ENCODE measurements around the gene FAM163B. TPM values are rescaled to one million over a fixed set of nuclear protein-coding genes. Genes with fewer than 3 reads are reported as not detected.

FAM163B gene
- total and polyA plus RNA-seq, 7 experiments from 2014 or later = not detected

- Mint-ChIP-seq H3K4me1 (peaks cover 2 to 36% (median 32%) of the 10 kb centered on the region in 7 donors), H3K9me3 (no peaks in the 10 kb centered on the region), H3K4me3 (no peak overlapping the region), H3K36me3 (no peaks in the 10 kb centered on the region), H3K27me3 (peaks cover 0 to 39% (median 0%) of the 10 kb centered on the region in 5 donors), H3K27ac (peak overlapping the region in 1 of 9 donors; percentile 8)
- no peaks in the 10 kb centered on the region for H3K9me3 ChIP-seq (ENCODE audit: control insufficient read depth in 2 of 3, low read length in 3 of 3)
- H3K36me3 ChIP-seq (ENCODE audit: control insufficient read depth in 2 of 3, insufficient read depth in 3 of 3, low read length in 3 of 3) = no peaks in the 10 kb centered on the region
- peaks cover 0 to 28% of the 10 kb centered on the region in 2 donors for H3K4me1 ChIP-seq (ENCODE audit: control insufficient read depth in 2 of 2, insufficient read depth in 2 of 2, low read length in 2 of 2)
- H3K4me3 ChIP-seq (ENCODE audit: low read length) = no peak overlapping the region
- H3K27me3 ChIP-seq (ENCODE audit: control insufficient read depth in 2 of 2, insufficient read depth in 2 of 2, low read length in 2 of 2) = no peaks in the 10 kb centered on the region
- intact Hi-C loops (cut with micrococcal nuclease) = no loop called here
- POLR2A ChIA-PET = interaction anchor here (1.4 to 1.6 kb wide), 2 partner anchors 30 to 48 kb away, joined by 3 to 5 read pairs; no protein-coding TSS in a partner anchor
- no peak for DNase-seq
- CTCF ChIA-PET = interaction anchor here (1.5 kb wide), 1 partner anchor 63 kb away, joined by 5 read pairs; no protein-coding TSS in a partner anchor
- ATAC-seq = no peak
- no peak overlapping the region for H3K27ac ChIP-seq (ENCODE audit: low read depth, low read length)
Measured at GRCh38 chr9:133653638-133654037, 44.4 kb upstream of the FAM163B start.

- intact Hi-C loops (cut with micrococcal nuclease) = no loop called here
- H3K36me3 Mint-ChIP-seq = no peaks in the 10 kb centered on the region
- ATAC-seq (no peak), DNase-seq (no peak)
- no peaks in the 10 kb centered on the region for H3K27me3 ChIP-seq (ENCODE audit: control insufficient read depth in 2 of 2, insufficient read depth in 2 of 2, low read length in 2 of 2)
- ChIA-PET POLR2A (no interaction called here), CTCF (interaction anchor here (0.7 kb wide), 1 partner anchor 47 kb away, joined by 3 read pairs; no protein-coding TSS in a partner anchor)
- H3K27me3 Mint-ChIP-seq = peaks cover 0 to 12% (median 0%) of the 10 kb centered on the region in 5 donors
- H3K9me3 Mint-ChIP-seq = no peaks in the 10 kb centered on the region
- no peaks in the 10 kb centered on the region for H3K4me1 ChIP-seq (ENCODE audit: control insufficient read depth in 2 of 2, insufficient read depth in 2 of 2, low read length in 2 of 2)
- no peaks in the 10 kb centered on the region for H3K9me3 ChIP-seq (ENCODE audit: control insufficient read depth in 2 of 3, low read length in 3 of 3)
- H3K36me3 ChIP-seq (ENCODE audit: control insufficient read depth in 2 of 3, insufficient read depth in 3 of 3, low read length in 3 of 3) = no peaks in the 10 kb centered on the region
- H3K4me3 ChIP-seq (ENCODE audit: low read length) = no peak overlapping the region
- peak overlapping the region in 1 of 9 donors; percentile 56 for H3K27ac Mint-ChIP-seq
- H3K27ac ChIP-seq (ENCODE audit: low read depth, low read length) = no peak overlapping the region
- H3K4me1 Mint-ChIP-seq = peaks cover 0 to 17% (median 9%) of the 10 kb centered on the region in 7 donors
- H3K4me3 Mint-ChIP-seq = no peak overlapping the region
Measured at GRCh38 chr9:133650026-133650425, 40.8 kb upstream of the FAM163B start.

- no peak overlapping the region for H3K4me3 Mint-ChIP-seq
Measured at GRCh38 chr9:133649194-133649593, 40.0 kb upstream of the FAM163B start.

GRCh38 chr9:133647765-133648469 is 38.7 kb upstream of the FAM163B start:
- ATAC-seq = no peak
- H3K27ac ChIP-seq (ENCODE audit: low read depth, low read length) = no peak overlapping the region
- peaks cover 0 to 5% (median 0%) of the 10 kb centered on the region in 5 donors for H3K27me3 Mint-ChIP-seq
- H3K4me1 ChIP-seq (ENCODE audit: control insufficient read depth in 2 of 2, insufficient read depth in 2 of 2, low read length in 2 of 2) = no peaks in the 10 kb centered on the region
- ChIA-PET POLR2A (no interaction called here), CTCF (interaction anchor here (1.3 kb wide), 1 partner anchor 66 kb away, joined by 3 read pairs; no protein-coding TSS in a partner anchor)
- peak overlapping the region in 2 of 9 donors; percentile 12 to 48 for H3K27ac Mint-ChIP-seq
- H3K36me3 ChIP-seq (ENCODE audit: control insufficient read depth in 2 of 3, insufficient read depth in 3 of 3, low read length in 3 of 3) = no peaks in the 10 kb centered on the region
- H3K27me3 ChIP-seq (ENCODE audit: control insufficient read depth in 2 of 2, insufficient read depth in 2 of 2, low read length in 2 of 2) = no peaks in the 10 kb centered on the region
- no peaks in the 10 kb centered on the region for H3K9me3 ChIP-seq (ENCODE audit: control insufficient read depth in 2 of 3, low read length in 3 of 3)
- intact Hi-C loops (cut with micrococcal nuclease) = no loop called here
- H3K4me3 Mint-ChIP-seq = no peak overlapping the region
- no peaks in the 10 kb centered on the region for H3K36me3 Mint-ChIP-seq
- H3K4me1 Mint-ChIP-seq = peaks cover 0 to 13% (median 8%) of the 10 kb centered on the region in 7 donors
- DNase-seq = no peak
- no peaks in the 10 kb centered on the region for H3K9me3 Mint-ChIP-seq
- H3K4me3 ChIP-seq (ENCODE audit: low read length) = no peak overlapping the region

More at GRCh38 chr9:133649194-133649593, 40.0 kb upstream of the FAM163B start:
- H3K4me3 ChIP-seq (ENCODE audit: low read length) = no peak overlapping the region
- no peaks in the 10 kb centered on the region for H3K4me1 ChIP-seq (ENCODE audit: control insufficient read depth in 2 of 2, insufficient read depth in 2 of 2, low read length in 2 of 2)
- Mint-ChIP-seq H3K27ac (peak overlapping the region in 1 of 9 donors; percentile 14), H3K36me3 (no peaks in the 10 kb centered on the region), H3K4me1 (peaks cover 0 to 13% (median 8%) of the 10 kb centered on the region in 7 donors), H3K9me3 (no peaks in the 10 kb centered on the region), H3K27me3 (peaks cover 0 to 8% (median 0%) of the 10 kb centered on the region in 5 donors)
- intact Hi-C loops (cut with micrococcal nuclease) = no loop called here
- ChIA-PET CTCF (interaction anchor here (1.3 kb wide), 1 partner anchor 65 kb away, joined by 3 read pairs; no protein-coding TSS in a partner anchor), POLR2A (no interaction called here)
- H3K27ac ChIP-seq (ENCODE audit: low read depth, low read length) = no peak overlapping the region
- no peaks in the 10 kb centered on the region for H3K9me3 ChIP-seq (ENCODE audit: control insufficient read depth in 2 of 3, low read length in 3 of 3)
- no peak for DNase-seq
- H3K36me3 ChIP-seq (ENCODE audit: control insufficient read depth in 2 of 3, insufficient read depth in 3 of 3, low read length in 3 of 3) = no peaks in the 10 kb centered on the region
- H3K27me3 ChIP-seq (ENCODE audit: control insufficient read depth in 2 of 2, insufficient read depth in 2 of 2, low read length in 2 of 2) = no peaks in the 10 kb centered on the region
- ATAC-seq = no peak

- CTCF ChIA-PET = interaction anchor here (0.6 kb wide), 1 partner anchor 20 kb away, joined by 3 read pairs; no protein-coding TSS in a partner anchor
- Mint-ChIP-seq H3K9me3 (no peaks in the 10 kb centered on the region), H3K27ac (peak overlapping the region in 5 of 9 donors; percentile 11 to 65 (median 44)), H3K4me1 (peaks cover 0 to 13% (median 8%) of the 10 kb centered on the region in 7 donors), H3K27me3 (peaks cover 0 to 5% (median 0%) of the 10 kb centered on the region in 5 donors), H3K36me3 (no peaks in the 10 kb centered on the region), H3K4me3 (peak overlapping the region in 1 of 10 donors; percentile 18)
- H3K9me3 ChIP-seq (ENCODE audit: control insufficient read depth in 2 of 3, low read length in 3 of 3) = no peaks in the 10 kb centered on the region
- POLR2A ChIA-PET = no interaction called here
- intact Hi-C loops (cut with micrococcal nuclease) = no loop called here
- H3K27me3 ChIP-seq (ENCODE audit: control insufficient read depth in 2 of 2, insufficient read depth in 2 of 2, low read length in 2 of 2) = no peaks in the 10 kb centered on the region
- H3K4me1 ChIP-seq (ENCODE audit: control insufficient read depth in 2 of 2, insufficient read depth in 2 of 2, low read length in 2 of 2) = no peaks in the 10 kb centered on the region
- ATAC-seq = peak; percentile 68
- peak in 3 of 9 donors; percentile 10 to 49 (median 26) for DNase-seq
- H3K36me3 ChIP-seq (ENCODE audit: control insufficient read depth in 2 of 3, insufficient read depth in 3 of 3, low read length in 3 of 3) = no peaks in the 10 kb centered on the region
- H3K27ac ChIP-seq (ENCODE audit: low read depth, low read length) = no peak overlapping the region
- no peak overlapping the region for H3K4me3 ChIP-seq (ENCODE audit: low read length)
Measured at GRCh38 chr9:133647148-133647547, 38.0 kb upstream of the FAM163B start.

GRCh38 chr9:133645021-133645765 is 36.0 kb upstream of the FAM163B start:
- Mint-ChIP-seq H3K27ac (peak overlapping the region in 3 of 9 donors; percentile 3 to 62 (median 21)), H3K27me3 (peaks cover 0 to 5% (median 0%) of the 10 kb centered on the region in 5 donors), H3K4me1 (peaks cover 0 to 13% (median 8%) of the 10 kb centered on the region in 7 donors), H3K9me3 (no peaks in the 10 kb centered on the region), H3K4me3 (no peak overlapping the region), H3K36me3 (no peaks in the 10 kb centered on the region)
- intact Hi-C loops (cut with micrococcal nuclease) = no loop called here
- DNase-seq (no peak), ATAC-seq (no peak)
- ChIA-PET POLR2A (no interaction called here), CTCF (interaction anchor here (0.9 to 1.2 kb wide), 2 partner anchors 10 to 38 kb away, joined by 3 to 4 read pairs; no protein-coding TSS in a partner anchor)
- Histone ChIP-seq H3K27ac (ENCODE audit: low read depth, low read length) (no peak overlapping the region), H3K27me3 (ENCODE audit: control insufficient read depth in 2 of 2, insufficient read depth in 2 of 2, low read length in 2 of 2) (no peaks in the 10 kb centered on the region), H3K4me1 (ENCODE audit: control insufficient read depth in 2 of 2, insufficient read depth in 2 of 2, low read length in 2 of 2) (no peaks in the 10 kb centered on the region), H3K36me3 (ENCODE audit: control insufficient read depth in 2 of 3, insufficient read depth in 3 of 3, low read length in 3 of 3) (no peaks in the 10 kb centered on the region), H3K4me3 (ENCODE audit: low read length) (no peak overlapping the region), H3K9me3 (ENCODE audit: control insufficient read depth in 2 of 3, low read length in 3 of 3) (no peaks in the 10 kb centered on the region)
